ENCODE measurements around the gene SCGB2A2.

SCGB2A2 gene

GRCh38 chr11:62307950-62308349 is 38.0 kb downstream of the SCGB2A2 start:
- H4K8ac ChIP-seq (ENCODE audit: low read depth, low read length), result no peak overlapping the region
- H3K79me2 ChIP-seq (ENCODE audit: control insufficient read depth, insufficient read depth, low read length), result no peaks in the 10 kb centered on the region
- H3K23ac ChIP-seq (ENCODE audit: low read length), result no peak overlapping the region
- H3K18ac ChIP-seq (ENCODE audit: low read length), result no peak overlapping the region
- no peak for DNase-seq
- no peak overlapping the region for H2BK5ac ChIP-seq (ENCODE audit: low read length)
- H4K5ac ChIP-seq (ENCODE audit: low read length), result no peak overlapping the region
- H3K56ac ChIP-seq (ENCODE audit: low read length), result no peak overlapping the region
- no peak overlapping the region for H3K4me2 ChIP-seq (ENCODE audit: low read length)
- no peak overlapping the region for H2AK5ac ChIP-seq (ENCODE audit: low read length)
- no peak overlapping the region for H3K4me3 ChIP-seq (ENCODE audit: low read length)
- no peak overlapping the region for H3K27ac ChIP-seq (ENCODE audit: low read depth, low read length)
- H3K9ac ChIP-seq (ENCODE audit: low read length), result no peak overlapping the region
- no peak overlapping the region for H2BK15ac ChIP-seq (replicated peaks; ENCODE audit: low read depth)
- H3K4me1 ChIP-seq (ENCODE audit: control insufficient read depth, low read depth, low read length), result no peaks in the 10 kb centered on the region
- H3K4ac ChIP-seq (ENCODE audit: low read depth, low read length), result no peak overlapping the region
- H3K79me1 ChIP-seq (ENCODE audit: low read length), result no peaks in the 10 kb centered on the region
- H3K27me3 ChIP-seq (ENCODE audit: insufficient read depth, low read length, poor library complexity), result no peaks in the 10 kb centered on the region
- no peak overlapping the region for H2BK120ac ChIP-seq (ENCODE audit: low read depth, low read length)
- H3K36me3 ChIP-seq (ENCODE audit: control insufficient read depth, insufficient read depth, low read length), result no peaks in the 10 kb centered on the region

GRCh38 chr11:62309991-62310390 is 40.0 kb downstream of the SCGB2A2 start:
- Histone ChIP-seq H2BK15ac (replicated peaks; ENCODE audit: low read depth) (no peak overlapping the region), H3K27ac (ENCODE audit: low read depth, low read length) (no peak overlapping the region), H3K56ac (ENCODE audit: low read length) (no peak overlapping the region), H3K4me2 (ENCODE audit: low read length) (no peak overlapping the region), H3K9ac (ENCODE audit: low read length) (no peak overlapping the region), H3K4me3 (ENCODE audit: low read length) (no peak overlapping the region), H2AK5ac (ENCODE audit: low read length) (no peak overlapping the region), H2BK120ac (ENCODE audit: low read depth, low read length) (no peak overlapping the region), H3K18ac (ENCODE audit: low read length) (no peak overlapping the region), H3K4ac (ENCODE audit: low read depth, low read length) (no peak overlapping the region), H3K27me3 (ENCODE audit: insufficient read depth, low read length, poor library complexity) (no peaks in the 10 kb centered on the region), H3K36me3 (ENCODE audit: control insufficient read depth, insufficient read depth, low read length) (no peaks in the 10 kb centered on the region), H3K4me1 (ENCODE audit: control insufficient read depth, low read depth, low read length) (no peaks in the 10 kb centered on the region), H4K8ac (ENCODE audit: low read depth, low read length) (no peak overlapping the region), H4K5ac (ENCODE audit: low read length) (no peak overlapping the region), H3K79me2 (ENCODE audit: control insufficient read depth, insufficient read depth, low read length) (no peaks in the 10 kb centered on the region), H3K79me1 (ENCODE audit: low read length) (no peaks in the 10 kb centered on the region), H3K23ac (ENCODE audit: low read length) (no peak overlapping the region), H2BK5ac (ENCODE audit: low read length) (no peak overlapping the region)
- WGBS (ENCODE audit: extremely low coverage, insufficient coverage, low lambda C conversion rate), result no CpG with 5 or more reads among the region's 7 CpGs
- DNase-seq, result no peak

GRCh38 chr11:62315431-62315830 is 45.5 kb downstream of the SCGB2A2 start:
- H2BK15ac ChIP-seq (replicated peaks; ENCODE audit: low read depth), result no peak overlapping the region
- H3K79me1 ChIP-seq (ENCODE audit: low read length), result no peaks in the 10 kb centered on the region
- no peaks in the 10 kb centered on the region for H3K27me3 ChIP-seq (ENCODE audit: insufficient read depth, low read length, poor library complexity)
- no peak overlapping the region for H4K5ac ChIP-seq (ENCODE audit: low read length)
- H3K18ac ChIP-seq (ENCODE audit: low read length), result no peak overlapping the region
- no peak overlapping the region for H3K56ac ChIP-seq (ENCODE audit: low read length)
- no CpG with 5 or more reads among the region's 1 CpG for WGBS (ENCODE audit: extremely low coverage, insufficient coverage, low lambda C conversion rate)
- no peak overlapping the region for H3K27ac ChIP-seq (ENCODE audit: low read depth, low read length)
- H3K23ac ChIP-seq (ENCODE audit: low read length), result no peak overlapping the region
- DNase-seq, result no peak
- no peak overlapping the region for H3K4me3 ChIP-seq (ENCODE audit: low read length)
- H3K4me2 ChIP-seq (ENCODE audit: low read length), result no peak overlapping the region
- no peak overlapping the region for H2AK5ac ChIP-seq (ENCODE audit: low read length)
- no peaks in the 10 kb centered on the region for H3K79me2 ChIP-seq (ENCODE audit: control insufficient read depth, insufficient read depth, low read length)
- no peaks in the 10 kb centered on the region for H3K4me1 ChIP-seq (ENCODE audit: control insufficient read depth, low read depth, low read length)
- no peaks in the 10 kb centered on the region for H3K36me3 ChIP-seq (ENCODE audit: control insufficient read depth, insufficient read depth, low read length)
- H3K4ac ChIP-seq (ENCODE audit: low read depth, low read length), result no peak overlapping the region
- no peak overlapping the region for H2BK120ac ChIP-seq (ENCODE audit: low read depth, low read length)
- H4K8ac ChIP-seq (ENCODE audit: low read depth, low read length), result no peak overlapping the region
- H2BK5ac ChIP-seq (ENCODE audit: low read length), result no peak overlapping the region
- no peak overlapping the region for H3K9ac ChIP-seq (ENCODE audit: low read length)

GRCh38 chr11:62322524-62322923 is 52.6 kb downstream of the SCGB2A2 start:
- no peak overlapping the region for H3K23ac ChIP-seq (ENCODE audit: low read length)
- H2AK5ac ChIP-seq (ENCODE audit: low read length), result no peak overlapping the region
- H3K79me1 ChIP-seq (ENCODE audit: low read length), result no peaks in the 10 kb centered on the region
- no peaks in the 10 kb centered on the region for H3K4me1 ChIP-seq (ENCODE audit: control insufficient read depth, low read depth, low read length)
- no peak overlapping the region for H2BK15ac ChIP-seq (replicated peaks; ENCODE audit: low read depth)
- H3K27me3 ChIP-seq (ENCODE audit: insufficient read depth, low read length, poor library complexity), result no peaks in the 10 kb centered on the region
- H3K4me2 ChIP-seq (ENCODE audit: low read length), result no peak overlapping the region
- H3K36me3 ChIP-seq (ENCODE audit: control insufficient read depth, insufficient read depth, low read length), result no peaks in the 10 kb centered on the region
- H3K27ac ChIP-seq (ENCODE audit: low read depth, low read length), result no peak overlapping the region
- H2BK5ac ChIP-seq (ENCODE audit: low read length), result no peak overlapping the region
- no peak for DNase-seq
- no CpG with 5 or more reads among the region's 2 CpGs for WGBS (ENCODE audit: extremely low coverage, insufficient coverage, low lambda C conversion rate)
- H3K18ac ChIP-seq (ENCODE audit: low read length), result no peak overlapping the region
- H2BK120ac ChIP-seq (ENCODE audit: low read depth, low read length), result no peak overlapping the region
- H3K79me2 ChIP-seq (ENCODE audit: control insufficient read depth, insufficient read depth, low read length), result no peaks in the 10 kb centered on the region
- no peak overlapping the region for H3K9ac ChIP-seq (ENCODE audit: low read length)
- H3K4ac ChIP-seq (ENCODE audit: low read depth, low read length), result no peak overlapping the region
- H4K5ac ChIP-seq (ENCODE audit: low read length), result no peak overlapping the region
- no peak overlapping the region for H4K8ac ChIP-seq (ENCODE audit: low read depth, low read length)
- H3K4me3 ChIP-seq (ENCODE audit: low read length), result no peak overlapping the region
- H3K56ac ChIP-seq (ENCODE audit: low read length), result no peak overlapping the region
